Measurements from ENCODE around the gene RNF6. TPM values are rescaled to one million over a fixed set of nuclear protein-coding genes. Genes with fewer than 3 reads are reported as not detected.

The RNF6 gene
- total RNA-seq, 1 experiment from 2014 or later = 33.2 TPM

GRCh38 chr13:26236296-26236695 lies 14.2 kb upstream of the RNF6 start:
- Histone ChIP-seq H2AFZ (ENCODE audit: low read depth, low read length, poor library complexity, severe bottlenecking) (no peak overlapping the region), H3K9me3 (ENCODE audit: control insufficient read depth in 1 of 2, insufficient read depth in 1 of 2, low read depth in 1 of 2, low read length in 2 of 2) (no peaks in the 10 kb centered on the region), H3K4me1 (ENCODE audit: control insufficient read depth in 1 of 2, insufficient read depth in 2 of 2, low read length in 2 of 2) (no peaks in the 10 kb centered on the region), H3K9me2 (ENCODE audit: insufficient read depth) (no peaks in the 10 kb centered on the region), H3K4me2 (ENCODE audit: low read length) (no peak overlapping the region), H3K27ac (ENCODE audit: low read depth, low read length) (no peak overlapping the region), H3K36me3 (ENCODE audit: control insufficient read depth in 1 of 2, insufficient read depth in 2 of 2, low read length in 2 of 2) (no peaks in the 10 kb centered on the region), H3K79me2 (ENCODE audit: insufficient read depth, low read length) (no peaks in the 10 kb centered on the region), H4K20me1 (ENCODE audit: insufficient read depth) (no peaks in the 10 kb centered on the region), H3K4me3 (replicated peaks in 1 of 2; ENCODE audit: low read depth in 1 of 2, low read length in 2 of 2) (no peak overlapping the region), H3K9ac (ENCODE audit: low read length) (no peak overlapping the region), H3K27me3 (ENCODE audit: insufficient read depth, low read length) (no peaks in the 10 kb centered on the region; the same call in 1 of the 2 replicates)
- intact Hi-C loops (cut with micrococcal nuclease) = no loop called here
- TF ChIP-seq SRF (IDR thresholded peaks at IDR 0.05; ENCODE audit: low read depth) (no peak), EZH2phosphoT487 (IDR thresholded peaks at IDR 0.05; ENCODE audit: borderline replicate concordance) (no peak), ATF3 (IDR thresholded peaks at IDR 0.05) (no peak), JUND (IDR thresholded peaks at IDR 0.05) (no peak), SP1 (IDR thresholded peaks at IDR 0.05; ENCODE audit: low read depth) (no peak), RAD21 (IDR thresholded peaks at IDR 0.05; ENCODE audit: low read depth) (no peak), ZNF274 (IDR thresholded peaks at IDR 0.05; ENCODE audit: low read depth, low read length) (no peak), ELF1 (IDR thresholded peaks at IDR 0.05; ENCODE audit: borderline replicate concordance, low read depth) (no peak), ZFX (IDR thresholded peaks at IDR 0.05) (no peak), REST (IDR thresholded peaks at IDR 0.05; ENCODE audit: low read depth) (no peak), FOSL1 (IDR thresholded peaks at IDR 0.05; ENCODE audit: low read depth) (no peak)
- ATAC-seq (no peak), DNase-seq (ENCODE audit: low read depth, low spot score) (no peak)
- POLR2A ChIA-PET = no interaction called here
- BruUV-seq (replicated peaks) = no TSS peak
- RAD21 ChIA-PET (ENCODE audit: low non-redundant PET in 1 of 2, low total read pairs in 2 of 2, uncharacterized antibody in 2 of 2, unreplicated experiment in 2 of 2) = no interaction called here
- CTCF ChIA-PET = no interaction called here
